PC-9 (cell line): ENCODE measurements around the gene SUSD3.

Source experiments
- CTCF ChIP-seq: fragments of 200-600 bp; sonication (generic); conservative IDR thresholded peaks from 2 replicates; pipeline ENCODE4 v1.6.1; 2017; ENCODE audit warnings: mixed run types, antibody characterized with exemption, mild to moderate bottlenecking, moderate library complexity
- EZH2 ChIP-seq: fragments of 200-600 bp; sonication (generic); IDR thresholded peaks from 2 replicates; pipeline ENCODE4 v1.8.0; 2017; ENCODE audit warnings: antibody characterized with exemption, low read depth

- TF ChIP-seq CTCF, result no peak
- TF ChIP-seq EZH2, result no peak
These were observed 32.6 kb downstream of the SUSD3 start for GRCh38 chr9:93091056-93091452.
